ENCODE results near the gene RPL13A. TPM values are rescaled to one million over a fixed set of nuclear protein-coding genes. Genes with fewer than 3 reads are reported as not detected.

The RPL13A gene
- total RNA-seq, 4 donors from 2014 or later: 3,111 to 3,948 (median 3,333) TPM

GRCh38 chr19:49530708-49531107, 43.3 kb downstream of the RPL13A start:
- H3K36me3 ChIP-seq: peaks cover 0 to 21% (median 0%) of the 10 kb centered on the region in 3 donors
- peaks cover 0 to 44% (median 8%) of the 10 kb centered on the region in 4 donors for H3K4me1 ChIP-seq
- no peaks in the 10 kb centered on the region for H3K27me3 ChIP-seq
- DNase-seq (ENCODE audit: low spot score in 2 of 2): no peak
- H3K27ac ChIP-seq: no peak overlapping the region
- no peak overlapping the region for H3K4me3 ChIP-seq
- H3K9me3 ChIP-seq: no peaks in the 10 kb centered on the region
- TF ChIP-seq EP300 (IDR thresholded peaks at IDR 0.05) (no peak), CTCF (IDR thresholded peaks at IDR 0.05) (no peak), POLR2A (IDR thresholded peaks at IDR 0.05) (no peak)
- WGBS, 2 donors: 83 to 87% methylated on average over 7 of the region's 7 CpGs

- H3K27me3 ChIP-seq: no peaks in the 10 kb centered on the region
- 2 to 11% methylated on average over 43 to 45 of the region's 87 CpGs for WGBS, 2 donors
- peak overlapping the region; percentile 32 to 61 (median 40) for H3K4me3 ChIP-seq
- H3K36me3 ChIP-seq: peaks cover 0 to 36% (median 0%) of the 10 kb centered on the region in 3 donors
- H3K4me1 ChIP-seq: peaks cover 0 to 25% (median 4%) of the 10 kb centered on the region in 4 donors
- DNase-seq (ENCODE audit: low spot score in 2 of 2): peak; percentile 63 to 79
- H3K27ac ChIP-seq: peak overlapping the region in 3 of 4 donors; percentile 6 to 73 (median 13)
- TF ChIP-seq CTCF (IDR thresholded peaks at IDR 0.05): peak in 2 of 5 experiments; percentile 39 to 43
- no peak for TF ChIP-seq POLR2A (IDR thresholded peaks at IDR 0.05)
- TF ChIP-seq EP300 (IDR thresholded peaks at IDR 0.05): peak; percentile 18 to 49
- no peaks in the 10 kb centered on the region for H3K9me3 ChIP-seq
Measured at GRCh38 chr19:49533551-49534488, 46.4 kb downstream of the RPL13A start.

GRCh38 chr19:49534632-49535385, 47.4 kb downstream of the RPL13A start:
- WGBS, 2 donors: 65% methylated on average over 8 of the region's 8 CpGs
- peak overlapping the region in 1 of 4 donors; percentile 73 for H3K27ac ChIP-seq

GRCh38 chr19:49536921-49537462, 49.6 kb downstream of the RPL13A start:
- Histone ChIP-seq H3K27me3 (no peaks in the 10 kb centered on the region), H3K9me3 (no peaks in the 10 kb centered on the region), H3K27ac (no peak overlapping the region), H3K36me3 (peaks cover 0 to 47% (median 0%) of the 10 kb centered on the region in 3 donors), H3K4me1 (peaks cover 0 to 21% (median 4%) of the 10 kb centered on the region in 4 donors), H3K4me3 (no peak overlapping the region)
- 83 to 87% methylated on average over 15 to 22 of the region's 22 CpGs for WGBS, 2 donors
- no peak for DNase-seq (ENCODE audit: low spot score in 2 of 2)
- TF ChIP-seq EP300 (IDR thresholded peaks at IDR 0.05) (no peak), CTCF (IDR thresholded peaks at IDR 0.05) (no peak), POLR2A (IDR thresholded peaks at IDR 0.05) (no peak)

More at GRCh38 chr19:49534632-49535385, 47.4 kb downstream of the RPL13A start:
- TF ChIP-seq CTCF (IDR thresholded peaks at IDR 0.05): no peak
- no peak for TF ChIP-seq POLR2A (IDR thresholded peaks at IDR 0.05)
- no peak for TF ChIP-seq EP300 (IDR thresholded peaks at IDR 0.05)
- Histone ChIP-seq H3K4me3 (peak overlapping the region in 1 of 4 donors; percentile 61), H3K27me3 (no peaks in the 10 kb centered on the region), H3K4me1 (peaks cover 0 to 21% (median 4%) of the 10 kb centered on the region in 4 donors), H3K36me3 (peaks cover 0 to 42% (median 0%) of the 10 kb centered on the region in 3 donors), H3K9me3 (no peaks in the 10 kb centered on the region)
- DNase-seq (ENCODE audit: low spot score in 2 of 2): no peak

Measured in tibial nerve (tissue), 4 donors.